GM23338 (cell line): ENCODE results near the gene GAREM1.

Experiments used
- CREB1 ChIP-seq: fragments of 250-450 bp; sonication (Bioruptor Pico); IDR thresholded peaks from 2 replicates; pipeline ENCODE4 v1.5.0; 2020; ENCODE audit warnings: low read depth, mild to moderate bottlenecking, moderate library complexity
- CTCF ChIP-seq, 2 experiments: fragments of 200-600 bp in 1 of 2; sonication (generic) in 1 of 2; conservative IDR thresholded peaks; 2 replicates each; pipeline versions ENCODE4 v1.5.1 to v1.6.1; 2016 to 2017; ENCODE audit warnings: antibody characterized with exemption in 2 of 2, low read depth in 2 of 2, mild to moderate bottlenecking in 2 of 2, moderate library complexity in 1 of 2
- EZH2 ChIP-seq: fragments of 200-600 bp; sonication (generic); IDR thresholded peaks from one replicate; pipeline ENCODE4 v1.8.0; 2017; ENCODE audit warnings: antibody characterized with exemption, mild to moderate bottlenecking, low read depth; ENCODE audit not compliant: unreplicated experiment
- EZH2phosphoT487 ChIP-seq: fragments of 200-600 bp; sonication (generic); IDR thresholded peaks from one replicate; pipeline ENCODE4 v1.8.1; 2018; ENCODE audit warnings: antibody characterized with exemption; ENCODE audit not compliant: unreplicated experiment
- JUNB ChIP-seq: IDR thresholded peaks from one replicate; pipeline ENCODE4 v1.6.1; 2016; ENCODE audit warnings: antibody characterized with exemption; ENCODE audit not compliant: unreplicated experiment
- NANOG ChIP-seq: IDR thresholded peaks from 2 replicates; pipeline ENCODE4 v1.6.1; 2016; ENCODE audit warnings: antibody characterized with exemption, borderline replicate concordance
- ZNF114 ChIP-seq: fragments of 250-450 bp; sonication (Bioruptor Pico); IDR thresholded peaks from 2 replicates; pipeline ENCODE4 v1.5.0; 2020; ENCODE audit warnings: mild to moderate bottlenecking, moderate library complexity
- TF ChIP-seq, protein P1 (sequence below): IDR thresholded peaks from one replicate; pipeline ENCODE4 v1.6.1; 2018; ENCODE audit warnings: antibody characterized with exemption; ENCODE audit not compliant: unreplicated experiment

GRCh38 chr18:32478317-32478716 lies 7.6 kb upstream of the GAREM1 start:
- TF ChIP-seq EZH2phosphoT487 (no peak), CTCF (conservative IDR thresholded peaks at IDR 0.05; ENCODE audit: low read depth in 2 of 2) (no peak), JUNB (no peak), EZH2 (no peak), CREB1 (CRISPR knock-in tag) (no peak), ZNF114 (CRISPR knock-in tag) (no peak), NANOG (no peak)
- TF ChIP-seq, protein P1, sequence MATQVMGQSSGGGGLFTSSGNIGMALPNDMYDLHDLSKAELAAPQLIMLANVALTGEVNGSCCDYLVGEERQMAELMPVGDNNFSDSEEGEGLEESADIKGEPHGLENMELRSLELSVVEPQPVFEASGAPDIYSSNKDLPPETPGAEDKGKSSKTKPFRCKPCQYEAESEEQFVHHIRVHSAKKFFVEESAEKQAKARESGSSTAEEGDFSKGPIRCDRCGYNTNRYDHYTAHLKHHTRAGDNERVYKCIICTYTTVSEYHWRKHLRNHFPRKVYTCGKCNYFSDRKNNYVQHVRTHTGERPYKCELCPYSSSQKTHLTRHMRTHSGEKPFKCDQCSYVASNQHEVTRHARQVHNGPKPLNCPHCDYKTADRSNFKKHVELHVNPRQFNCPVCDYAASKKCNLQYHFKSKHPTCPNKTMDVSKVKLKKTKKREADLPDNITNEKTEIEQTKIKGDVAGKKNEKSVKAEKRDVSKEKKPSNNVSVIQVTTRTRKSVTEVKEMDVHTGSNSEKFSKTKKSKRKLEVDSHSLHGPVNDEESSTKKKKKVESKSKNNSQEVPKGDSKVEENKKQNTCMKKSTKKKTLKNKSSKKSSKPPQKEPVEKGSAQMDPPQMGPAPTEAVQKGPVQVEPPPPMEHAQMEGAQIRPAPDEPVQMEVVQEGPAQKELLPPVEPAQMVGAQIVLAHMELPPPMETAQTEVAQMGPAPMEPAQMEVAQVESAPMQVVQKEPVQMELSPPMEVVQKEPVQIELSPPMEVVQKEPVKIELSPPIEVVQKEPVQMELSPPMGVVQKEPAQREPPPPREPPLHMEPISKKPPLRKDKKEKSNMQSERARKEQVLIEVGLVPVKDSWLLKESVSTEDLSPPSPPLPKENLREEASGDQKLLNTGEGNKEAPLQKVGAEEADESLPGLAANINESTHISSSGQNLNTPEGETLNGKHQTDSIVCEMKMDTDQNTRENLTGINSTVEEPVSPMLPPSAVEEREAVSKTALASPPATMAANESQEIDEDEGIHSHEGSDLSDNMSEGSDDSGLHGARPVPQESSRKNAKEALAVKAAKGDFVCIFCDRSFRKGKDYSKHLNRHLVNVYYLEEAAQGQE = no peak
